ENCODE measurements around the gene MAN2A1. TPM values are rescaled to one million over a fixed set of nuclear protein-coding genes. Genes with fewer than 3 reads are reported as not detected.

The MAN2A1 gene
- total RNA-seq, 1 donor from 2014 or later: 9.2 TPM

DNA sequence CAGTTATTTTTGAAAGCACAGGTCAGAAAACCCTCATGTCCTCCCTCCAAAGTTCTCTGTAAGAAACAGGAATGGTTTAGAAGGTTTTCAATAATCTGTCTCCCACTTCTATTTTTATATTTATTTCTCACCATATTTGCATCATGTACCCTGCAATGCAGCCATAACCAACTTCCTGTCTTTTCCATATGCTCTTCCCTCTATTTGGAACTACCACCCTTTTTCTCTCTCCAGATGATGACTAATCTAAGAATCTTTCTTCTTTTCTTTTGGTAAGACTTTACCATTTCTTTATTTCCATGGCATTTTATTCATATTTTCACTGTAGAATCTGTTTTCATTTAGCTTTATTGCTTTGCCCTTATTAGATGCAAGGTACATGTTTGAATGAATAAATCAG is 33.9 kb downstream of the MAN2A1 start:
- Histone ChIP-seq H3K27ac (replicated peaks) (no peak overlapping the region), H3K9me3 (replicated peaks) (no peaks in the 10 kb centered on the region), H3K27me3 (ENCODE audit: low read depth) (no peaks in the 10 kb centered on the region), H3K4me1 (no peaks in the 10 kb centered on the region), H3K36me3 (peaks cover under 1% of the 10 kb centered on the region), H3K4me3 (no peak overlapping the region)
- TF ChIP-seq, protein P1, sequence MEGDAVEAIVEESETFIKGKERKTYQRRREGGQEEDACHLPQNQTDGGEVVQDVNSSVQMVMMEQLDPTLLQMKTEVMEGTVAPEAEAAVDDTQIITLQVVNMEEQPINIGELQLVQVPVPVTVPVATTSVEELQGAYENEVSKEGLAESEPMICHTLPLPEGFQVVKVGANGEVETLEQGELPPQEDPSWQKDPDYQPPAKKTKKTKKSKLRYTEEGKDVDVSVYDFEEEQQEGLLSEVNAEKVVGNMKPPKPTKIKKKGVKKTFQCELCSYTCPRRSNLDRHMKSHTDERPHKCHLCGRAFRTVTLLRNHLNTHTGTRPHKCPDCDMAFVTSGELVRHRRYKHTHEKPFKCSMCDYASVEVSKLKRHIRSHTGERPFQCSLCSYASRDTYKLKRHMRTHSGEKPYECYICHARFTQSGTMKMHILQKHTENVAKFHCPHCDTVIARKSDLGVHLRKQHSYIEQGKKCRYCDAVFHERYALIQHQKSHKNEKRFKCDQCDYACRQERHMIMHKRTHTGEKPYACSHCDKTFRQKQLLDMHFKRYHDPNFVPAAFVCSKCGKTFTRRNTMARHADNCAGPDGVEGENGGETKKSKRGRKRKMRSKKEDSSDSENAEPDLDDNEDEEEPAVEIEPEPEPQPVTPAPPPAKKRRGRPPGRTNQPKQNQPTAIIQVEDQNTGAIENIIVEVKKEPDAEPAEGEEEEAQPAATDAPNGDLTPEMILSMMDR (IDR thresholded peaks at IDR 0.05; ENCODE audit: borderline replicate concordance): no peak
- intact Hi-C loops (cut with micrococcal nuclease): no loop called here
- DNase-seq: no peak

DNA sequence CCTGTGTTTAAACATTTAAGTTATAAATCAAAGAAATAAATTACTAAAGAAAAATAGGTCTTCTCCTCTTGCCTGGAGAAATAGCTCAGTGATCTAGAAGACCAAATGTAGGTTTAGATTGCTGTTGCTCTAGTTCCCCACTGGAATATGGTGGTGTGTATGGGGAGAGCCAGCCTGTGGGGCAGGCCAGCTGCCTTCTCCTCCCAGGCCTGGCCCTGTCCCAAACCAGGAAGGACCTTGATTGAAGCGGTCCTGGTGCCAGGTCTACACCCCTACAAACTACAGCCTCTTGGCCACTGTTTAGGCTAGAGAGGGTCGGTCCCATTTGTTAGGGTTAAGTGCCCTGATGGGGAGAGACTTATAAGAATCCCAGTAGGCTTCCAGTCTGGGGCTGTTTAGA is 35.4 kb downstream of the MAN2A1 start:
- intact Hi-C loops (cut with micrococcal nuclease): no loop called here
- no peak for DNase-seq
- Histone ChIP-seq H3K27ac (replicated peaks) (no peak overlapping the region), H3K9me3 (replicated peaks) (no peaks in the 10 kb centered on the region), H3K27me3 (ENCODE audit: low read depth) (no peaks in the 10 kb centered on the region), H3K36me3 (no peaks in the 10 kb centered on the region), H3K4me3 (no peak overlapping the region), H3K4me1 (no peaks in the 10 kb centered on the region)
- TF ChIP-seq, protein P1 (IDR thresholded peaks at IDR 0.05; ENCODE audit: borderline replicate concordance): no peak

DNA sequence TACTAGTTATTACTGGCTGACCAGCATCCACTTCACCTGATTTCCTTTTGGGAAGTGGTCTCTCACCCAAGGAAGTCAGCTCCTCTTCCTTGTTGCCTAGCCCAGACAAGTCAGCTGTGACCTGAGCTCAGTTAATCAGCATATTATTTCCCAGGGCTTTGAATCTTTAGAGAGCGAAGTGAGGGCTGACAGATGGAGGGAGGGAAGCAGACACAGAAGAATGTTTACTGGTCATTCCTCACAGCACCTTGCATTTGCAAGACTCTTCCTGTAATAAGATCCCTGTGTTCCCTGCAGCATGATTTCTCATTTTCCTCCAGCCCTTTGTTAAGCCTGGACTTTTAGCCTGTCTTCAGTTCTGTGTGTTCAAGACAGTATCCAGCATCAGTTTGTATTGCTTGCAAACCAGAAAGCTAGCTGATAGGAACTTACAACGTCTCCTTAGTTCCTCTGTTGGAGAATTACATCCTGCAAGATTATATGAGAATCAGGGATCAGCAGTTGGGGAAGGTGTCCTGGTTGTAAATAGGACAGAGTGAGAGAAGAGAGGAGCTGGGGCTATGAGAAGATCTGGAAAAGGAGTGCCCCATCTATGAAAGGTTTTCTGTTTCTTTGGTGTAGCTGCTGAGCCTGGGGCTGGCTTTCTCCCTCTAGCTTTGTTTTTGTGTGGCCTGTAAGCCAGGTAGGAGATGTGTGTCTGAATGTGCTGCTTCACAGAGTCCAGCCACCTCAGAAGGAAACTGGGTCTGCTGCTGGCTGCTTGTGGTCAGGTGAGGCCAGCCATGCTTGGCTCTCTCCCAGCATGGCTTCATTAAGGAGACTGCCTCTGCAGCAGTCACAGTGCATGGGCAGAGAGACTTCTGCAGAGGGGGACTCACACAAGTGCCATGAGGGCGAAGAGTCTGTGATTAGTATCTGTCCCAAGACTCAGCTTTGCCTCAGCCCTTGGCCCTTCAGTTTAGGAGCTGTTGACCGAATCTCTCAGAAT is 50.3 kb downstream of the MAN2A1 start:
- H3K27me3 ChIP-seq (ENCODE audit: low read depth): no peaks in the 10 kb centered on the region
- DNase-seq: no peak
- no peak overlapping the region for H3K4me3 ChIP-seq
- intact Hi-C loops (cut with micrococcal nuclease): no loop called here
- no peaks in the 10 kb centered on the region for H3K36me3 ChIP-seq
- no peaks in the 10 kb centered on the region for H3K9me3 ChIP-seq (replicated peaks)
- no peak overlapping the region for H3K27ac ChIP-seq (replicated peaks)
- TF ChIP-seq, protein P1 (IDR thresholded peaks at IDR 0.05; ENCODE audit: borderline replicate concordance): no peak
- peaks cover 24% of the 10 kb centered on the region for H3K4me1 ChIP-seq

DNA sequence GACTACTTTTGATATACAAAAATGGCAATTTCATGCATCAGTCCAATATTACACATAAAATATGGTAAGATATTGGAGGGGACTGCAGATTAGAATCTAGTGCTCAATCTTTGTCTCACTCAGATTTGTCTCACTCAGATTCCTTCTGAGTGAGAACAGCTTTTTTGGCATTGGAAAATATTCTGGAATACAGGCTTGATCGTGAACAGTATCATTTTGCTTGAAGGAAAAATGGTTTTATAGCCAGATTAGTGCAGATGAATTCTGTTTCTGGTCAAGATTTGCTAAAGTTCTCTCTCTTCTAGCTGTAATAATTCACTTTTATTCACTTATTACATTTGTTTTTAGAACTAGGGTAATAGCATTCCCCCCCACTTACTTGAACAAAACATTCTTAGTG is 51.2 kb downstream of the MAN2A1 start:
- TF ChIP-seq, protein P1 (IDR thresholded peaks at IDR 0.05; ENCODE audit: borderline replicate concordance): no peak

DNA sequence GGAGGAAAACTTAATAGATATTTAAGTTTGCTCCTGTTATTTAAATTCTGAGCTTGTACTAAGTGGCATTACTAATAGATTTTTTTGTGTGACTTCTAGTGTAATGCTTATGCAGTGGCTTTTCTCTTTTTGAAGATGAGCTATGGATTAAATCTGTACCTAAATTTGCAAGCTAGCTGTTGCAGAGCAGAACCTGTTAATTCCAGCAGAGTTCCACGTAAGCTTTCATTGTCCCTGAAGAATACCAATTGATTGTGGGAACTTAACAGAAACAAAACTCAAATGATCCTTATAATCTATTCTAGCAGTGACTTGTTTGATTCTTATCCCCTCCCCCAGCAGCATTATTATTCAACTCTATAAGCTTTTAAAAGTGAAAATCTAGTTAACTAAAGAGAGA is 51.7 kb downstream of the MAN2A1 start:
- DNase-seq: no peak
- no peaks in the 10 kb centered on the region for H3K27me3 ChIP-seq (ENCODE audit: low read depth)
- no peaks in the 10 kb centered on the region for H3K36me3 ChIP-seq
- no peak overlapping the region for H3K4me3 ChIP-seq
- no peaks in the 10 kb centered on the region for H3K9me3 ChIP-seq (replicated peaks)
- intact Hi-C loops (cut with micrococcal nuclease): no loop called here
- TF ChIP-seq, protein P1 (IDR thresholded peaks at IDR 0.05; ENCODE audit: borderline replicate concordance): no peak
- no peak overlapping the region for H3K27ac ChIP-seq (replicated peaks)
- peaks cover 24% of the 10 kb centered on the region for H3K4me1 ChIP-seq

More for the DNA sequence above, 51.2 kb downstream of the MAN2A1 start:
- no peaks in the 10 kb centered on the region for H3K27me3 ChIP-seq (ENCODE audit: low read depth)
- no peak overlapping the region for H3K27ac ChIP-seq (replicated peaks)
- no peaks in the 10 kb centered on the region for H3K9me3 ChIP-seq (replicated peaks)
- H3K36me3 ChIP-seq: no peaks in the 10 kb centered on the region
- peaks cover 24% of the 10 kb centered on the region for H3K4me1 ChIP-seq
- no peak overlapping the region for H3K4me3 ChIP-seq
- intact Hi-C loops (cut with micrococcal nuclease): no loop called here
- DNase-seq: no peak

Measured in left ventricle myocardium inferior (tissue), 1 donor.